ENCODE results near the gene TCEA3. TPM values are rescaled to one million over a fixed set of nuclear protein-coding genes. Genes with fewer than 3 reads are reported as not detected.
A peak's percentile ranks its signal among the peaks of the same experiment; 100 is the strongest.

Gene TCEA3
- 3.7 and 6.8 TPM in 2 replicates for total RNA-seq

DNA sequence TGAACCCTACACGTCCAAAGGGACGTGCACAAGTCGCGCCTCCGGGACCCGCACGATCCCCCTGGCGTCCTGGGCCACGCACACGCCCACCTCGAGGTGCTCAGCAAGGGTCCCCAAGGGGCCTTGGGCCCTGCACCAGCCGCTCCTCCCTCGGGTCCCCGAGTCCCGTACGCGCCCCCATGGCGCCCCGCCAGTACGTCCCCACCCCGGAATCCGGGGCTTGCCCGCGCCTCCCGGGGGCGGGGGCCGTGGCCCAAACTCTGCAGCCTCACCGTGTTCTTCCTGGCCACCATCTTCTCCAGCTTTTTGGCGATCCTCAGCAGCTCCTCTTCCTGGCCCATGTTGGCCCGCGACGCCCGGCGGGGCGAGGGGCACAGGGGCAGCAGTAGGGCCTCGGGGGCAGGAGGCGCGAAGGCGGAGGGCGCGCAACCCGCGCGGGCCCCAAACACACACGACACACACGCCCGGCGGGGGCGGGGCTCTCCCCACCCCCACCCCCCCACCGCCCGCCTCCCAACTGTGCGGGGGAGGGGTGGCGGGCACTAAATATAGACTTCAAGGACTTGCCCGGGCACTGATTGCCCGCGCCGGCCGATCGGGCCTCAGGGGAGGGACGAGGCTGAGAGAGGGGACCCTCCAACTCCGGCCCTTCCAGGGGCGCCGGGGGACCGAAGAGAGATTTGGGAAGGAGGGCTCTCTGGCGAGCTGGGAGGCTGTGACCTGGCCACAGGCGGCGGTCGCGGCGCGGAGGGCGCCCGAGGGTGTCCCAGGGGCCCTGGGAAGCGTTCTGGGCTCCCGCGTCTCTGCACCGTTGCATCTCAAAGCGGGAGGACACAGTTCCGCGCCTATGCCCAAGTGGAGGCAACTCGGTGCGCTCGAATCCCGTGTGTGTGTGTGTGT is at the start of gene TCEA3:
TSS of gene TCEA3 (minus strand) at position 456 of the 900 bp plus-strand sequence. CDS start at position 341, 115 bp downstream.
- TF ChIP-seq, protein P1, sequence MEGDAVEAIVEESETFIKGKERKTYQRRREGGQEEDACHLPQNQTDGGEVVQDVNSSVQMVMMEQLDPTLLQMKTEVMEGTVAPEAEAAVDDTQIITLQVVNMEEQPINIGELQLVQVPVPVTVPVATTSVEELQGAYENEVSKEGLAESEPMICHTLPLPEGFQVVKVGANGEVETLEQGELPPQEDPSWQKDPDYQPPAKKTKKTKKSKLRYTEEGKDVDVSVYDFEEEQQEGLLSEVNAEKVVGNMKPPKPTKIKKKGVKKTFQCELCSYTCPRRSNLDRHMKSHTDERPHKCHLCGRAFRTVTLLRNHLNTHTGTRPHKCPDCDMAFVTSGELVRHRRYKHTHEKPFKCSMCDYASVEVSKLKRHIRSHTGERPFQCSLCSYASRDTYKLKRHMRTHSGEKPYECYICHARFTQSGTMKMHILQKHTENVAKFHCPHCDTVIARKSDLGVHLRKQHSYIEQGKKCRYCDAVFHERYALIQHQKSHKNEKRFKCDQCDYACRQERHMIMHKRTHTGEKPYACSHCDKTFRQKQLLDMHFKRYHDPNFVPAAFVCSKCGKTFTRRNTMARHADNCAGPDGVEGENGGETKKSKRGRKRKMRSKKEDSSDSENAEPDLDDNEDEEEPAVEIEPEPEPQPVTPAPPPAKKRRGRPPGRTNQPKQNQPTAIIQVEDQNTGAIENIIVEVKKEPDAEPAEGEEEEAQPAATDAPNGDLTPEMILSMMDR (IDR thresholded peaks at IDR 0.05; ENCODE audit: insufficient read depth, low read length, poor library complexity, severe bottlenecking) = no peak
- DNase-seq (ENCODE audit: low read depth) = no peak
- no peaks in the 10 kb centered on the region for H3K36me3 ChIP-seq (ENCODE audit: control insufficient read depth, insufficient read depth, low read length)

DNA sequence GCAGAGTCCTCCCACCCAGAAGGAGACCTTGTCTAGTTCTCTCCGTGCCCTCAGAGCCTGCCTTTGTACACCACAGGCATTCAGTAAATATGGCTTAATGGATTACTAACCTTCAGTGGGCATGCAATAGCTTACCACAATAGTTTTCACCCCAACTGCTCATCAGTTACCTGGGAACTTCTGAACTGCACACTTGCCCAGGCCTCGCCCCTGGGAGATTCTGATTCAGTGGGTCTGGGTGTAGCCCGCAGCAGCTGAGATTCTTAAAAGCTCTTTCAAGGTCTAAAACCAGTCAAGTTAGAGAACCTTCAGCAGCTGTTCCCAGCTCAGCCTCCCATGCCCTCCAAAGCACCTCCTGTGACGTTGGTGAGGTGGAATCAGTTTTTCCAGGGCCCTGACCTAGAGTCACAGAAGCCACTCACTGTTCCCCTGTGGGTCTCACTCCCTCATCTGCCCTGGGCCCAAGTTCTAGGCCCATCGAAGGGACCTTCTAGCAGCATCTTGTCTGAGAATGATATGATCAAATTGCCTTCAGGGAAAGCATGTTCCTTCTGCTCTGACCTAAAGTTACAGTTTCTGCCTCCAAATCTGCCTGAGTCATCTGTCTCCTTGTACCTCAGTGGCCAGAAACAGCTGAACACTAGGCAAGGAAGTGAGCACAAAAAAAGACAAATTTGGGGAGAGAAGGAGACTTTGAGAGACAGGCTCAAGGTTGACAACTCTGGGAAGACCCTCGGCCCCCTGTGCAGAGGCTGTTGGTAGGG is 48.7 kb upstream of the TCEA3 start:
- peak; percentile 57 for DNase-seq (ENCODE audit: low read depth)
- Histone ChIP-seq H3K4me3 (ENCODE audit: low read depth, low read length) (no peak overlapping the region), H3K27me3 (ENCODE audit: control insufficient read depth, insufficient read depth, low read length) (no peaks in the 10 kb centered on the region), H3K36me3 (ENCODE audit: control insufficient read depth, insufficient read depth, low read length) (no peaks in the 10 kb centered on the region)
- TF ChIP-seq, protein P1 (IDR thresholded peaks at IDR 0.05; ENCODE audit: insufficient read depth, low read length, poor library complexity, severe bottlenecking) = no peak

More for the DNA sequence above, at the start of gene TCEA3:
- Histone ChIP-seq H3K27me3 (ENCODE audit: control insufficient read depth, insufficient read depth, low read length) (peaks cover 16% of the 10 kb centered on the region), H3K4me3 (ENCODE audit: low read depth, low read length) (peak within 1 kb of the TSS; percentile 15)

DNA sequence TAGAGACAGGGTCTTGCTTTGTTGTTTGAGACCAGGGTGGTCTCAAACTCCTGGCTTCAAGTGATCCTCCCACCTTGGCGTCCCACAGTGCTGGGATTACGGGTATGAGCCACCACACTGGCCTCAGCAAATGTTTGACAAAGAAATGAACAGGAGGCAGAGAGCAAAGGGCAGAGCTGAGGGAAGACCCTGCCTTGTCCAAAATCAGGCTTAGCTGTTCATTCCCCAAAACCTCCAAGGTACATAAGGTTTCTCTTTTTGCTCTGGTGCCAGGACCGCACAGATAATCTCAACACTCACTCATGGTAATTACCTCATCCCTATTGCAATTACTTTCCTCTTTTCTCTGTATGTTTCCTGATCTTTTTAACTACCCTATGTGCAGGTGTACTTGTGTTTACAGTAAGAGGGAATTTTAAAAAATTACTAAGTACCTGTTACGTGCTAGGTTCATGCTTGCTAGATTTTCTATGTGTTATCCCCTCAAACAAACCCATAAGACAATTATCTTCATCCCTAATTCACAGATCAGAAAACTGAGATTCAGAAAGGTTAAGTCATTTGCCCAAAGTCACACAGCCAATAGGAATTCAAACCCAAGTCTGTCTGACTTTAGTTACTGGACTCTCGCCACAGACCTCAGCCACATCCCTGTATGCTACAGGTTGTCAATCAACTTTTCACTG is 47.9 kb upstream of the TCEA3 start:
- TF ChIP-seq, protein P1 (IDR thresholded peaks at IDR 0.05; ENCODE audit: insufficient read depth, low read length, poor library complexity, severe bottlenecking) = no peak
- Histone ChIP-seq H3K27me3 (ENCODE audit: control insufficient read depth, insufficient read depth, low read length) (no peaks in the 10 kb centered on the region), H3K4me3 (ENCODE audit: low read depth, low read length) (no peak overlapping the region), H3K36me3 (ENCODE audit: control insufficient read depth, insufficient read depth, low read length) (no peaks in the 10 kb centered on the region)
- no peak for DNase-seq (ENCODE audit: low read depth)

DNA sequence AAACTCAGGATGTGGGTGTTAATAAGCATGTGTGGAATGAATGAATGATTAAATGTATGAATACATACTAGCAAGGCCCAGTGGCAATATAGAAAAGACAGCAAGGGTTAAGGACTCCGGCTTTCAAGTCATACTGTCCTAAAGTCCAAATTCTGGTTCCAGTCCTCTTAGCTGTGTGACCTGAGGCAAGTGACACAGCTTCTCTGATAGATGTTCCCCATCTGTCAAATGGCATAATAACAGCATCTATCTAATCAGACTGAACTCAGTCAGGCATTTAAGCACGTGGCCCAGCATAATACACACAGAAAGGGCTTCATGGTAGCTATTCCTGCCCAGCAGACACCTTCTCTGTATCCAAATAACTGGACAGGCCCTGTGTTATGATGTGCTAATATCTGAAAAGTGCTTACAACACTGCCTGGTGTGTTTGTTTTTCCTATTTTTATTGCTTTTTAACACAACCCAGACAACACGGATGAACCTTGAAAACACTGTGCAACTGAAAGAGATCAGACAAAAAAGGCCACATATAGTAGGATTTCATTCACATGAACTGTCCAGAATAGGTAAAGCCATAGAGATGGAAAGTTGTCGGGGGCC is 47.0 kb upstream of the TCEA3 start:
- Histone ChIP-seq H3K36me3 (ENCODE audit: control insufficient read depth, insufficient read depth, low read length) (no peaks in the 10 kb centered on the region), H3K4me3 (ENCODE audit: low read depth, low read length) (no peak overlapping the region), H3K27me3 (ENCODE audit: control insufficient read depth, insufficient read depth, low read length) (no peaks in the 10 kb centered on the region)
- TF ChIP-seq, protein P1 (IDR thresholded peaks at IDR 0.05; ENCODE audit: insufficient read depth, low read length, poor library complexity, severe bottlenecking) = no peak
- no peak for DNase-seq (ENCODE audit: low read depth)

DNA sequence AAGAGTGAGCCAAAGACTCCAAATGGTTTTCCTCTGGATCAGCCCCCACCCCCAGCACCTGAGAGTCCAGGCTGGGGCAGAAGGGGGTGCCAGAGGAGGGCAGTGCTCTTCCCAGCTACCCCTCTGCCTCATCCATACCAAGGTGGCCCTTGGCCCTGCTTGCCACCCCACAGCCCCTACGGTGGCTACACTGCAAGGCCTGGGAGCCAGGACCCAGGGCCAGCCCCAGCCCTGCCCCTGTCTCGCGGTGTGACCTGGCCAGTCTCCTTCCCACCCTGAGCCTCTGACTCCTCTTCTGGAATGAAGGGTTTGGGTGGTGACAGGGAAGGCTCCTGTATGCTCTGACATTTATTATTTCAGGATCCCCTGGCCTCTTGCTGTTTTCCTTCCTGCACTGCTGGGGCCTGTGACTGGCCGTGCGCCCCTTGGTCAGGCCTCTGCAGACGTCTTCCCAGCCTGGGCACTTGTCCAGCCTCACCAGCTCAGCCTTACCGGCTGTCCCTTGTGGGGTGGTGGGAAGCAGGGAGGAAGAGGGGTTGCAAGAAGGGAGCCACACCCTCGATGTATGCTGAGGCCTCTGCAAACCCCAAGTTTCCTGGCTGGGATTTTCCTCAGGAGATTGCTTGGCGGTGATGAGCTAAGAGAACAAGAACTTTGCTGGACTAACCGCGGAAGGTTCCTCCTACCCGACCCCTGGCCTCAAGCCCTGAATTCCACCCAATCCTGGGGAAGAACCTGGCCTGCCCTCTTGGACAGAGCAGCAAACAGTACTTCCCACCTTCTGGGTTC is 45.9 kb upstream of the TCEA3 start:
- TF ChIP-seq, protein P1 (IDR thresholded peaks at IDR 0.05; ENCODE audit: insufficient read depth, low read length, poor library complexity, severe bottlenecking) = no peak
- DNase-seq (ENCODE audit: low read depth) = no peak
- H3K4me3 ChIP-seq (ENCODE audit: low read depth, low read length) = no peak overlapping the region
- H3K36me3 ChIP-seq (ENCODE audit: control insufficient read depth, insufficient read depth, low read length) = no peaks in the 10 kb centered on the region
- no peaks in the 10 kb centered on the region for H3K27me3 ChIP-seq (ENCODE audit: control insufficient read depth, insufficient read depth, low read length)

Data from kidney epithelial cell (primary cell).